Fibroblast of the aortic adventitia (primary cell): Measurements from ENCODE around the gene ANKRD65. TPM values are rescaled to one million over a fixed set of nuclear protein-coding genes. Genes with fewer than 3 reads are reported as not detected.
"Not testable (repeated sequence)": the region's sequence is repeated elsewhere in the genome, so short reads cannot be mapped to it uniquely, and the experiment has no call there.

Experiments
- DNase-seq: peaks from one replicate; pipeline ENCODE4 v3.0.0-alpha.2; 2010; ENCODE audit warnings: low read depth
- H3K4me3 ChIP-seq: 2 replicates; pipeline ENCODE4 v1.5.1; 2011; ENCODE audit warnings: low read depth, mild to moderate bottlenecking, control low read depth, low read length, moderate library complexity
- total RNA-seq: library from RNA; depleted of rRNA; stranded (reverse); fragments of >200 nt; gene quantifications from 2 replicates; pipeline ENCODE4 v1.2.3, GENCODE V29; 2012; ENCODE audit warnings: low replicate concordance
- TF ChIP-seq, protein P1 (sequence below): IDR thresholded peaks from 2 replicates; pipeline ENCODE4 v1.5.1; 2011; ENCODE audit warnings: mild to moderate bottlenecking, low read length, control low read depth, inconsistent platforms; ENCODE audit not compliant: insufficient read depth

Gene ANKRD65
- total RNA-seq, 1 donor = 1.7 TPM

DNA sequence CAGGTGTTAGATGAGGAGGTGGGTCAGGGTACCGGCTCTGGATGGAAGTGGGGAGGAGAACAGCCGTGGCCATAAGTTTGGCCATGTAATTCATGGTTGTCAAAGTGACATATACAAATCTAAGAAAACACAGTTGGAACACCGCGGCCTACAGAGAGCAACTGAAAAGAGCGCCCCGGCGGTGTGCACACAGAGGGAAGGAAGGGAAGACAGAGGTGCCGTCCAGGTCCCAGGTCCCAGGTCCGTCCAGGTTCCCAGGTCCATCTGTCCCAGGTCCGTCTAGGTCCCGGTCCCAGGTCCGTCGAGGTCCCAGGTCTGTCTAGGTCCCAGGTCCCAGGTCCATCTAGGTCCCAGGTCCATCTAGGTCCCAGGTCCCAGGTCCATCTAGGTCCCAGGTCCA, 9.4 kb downstream of the ANKRD65 start:
- H3K4me3 ChIP-seq = no peak overlapping the region
- no peak for DNase-seq
- TF ChIP-seq, protein P1, sequence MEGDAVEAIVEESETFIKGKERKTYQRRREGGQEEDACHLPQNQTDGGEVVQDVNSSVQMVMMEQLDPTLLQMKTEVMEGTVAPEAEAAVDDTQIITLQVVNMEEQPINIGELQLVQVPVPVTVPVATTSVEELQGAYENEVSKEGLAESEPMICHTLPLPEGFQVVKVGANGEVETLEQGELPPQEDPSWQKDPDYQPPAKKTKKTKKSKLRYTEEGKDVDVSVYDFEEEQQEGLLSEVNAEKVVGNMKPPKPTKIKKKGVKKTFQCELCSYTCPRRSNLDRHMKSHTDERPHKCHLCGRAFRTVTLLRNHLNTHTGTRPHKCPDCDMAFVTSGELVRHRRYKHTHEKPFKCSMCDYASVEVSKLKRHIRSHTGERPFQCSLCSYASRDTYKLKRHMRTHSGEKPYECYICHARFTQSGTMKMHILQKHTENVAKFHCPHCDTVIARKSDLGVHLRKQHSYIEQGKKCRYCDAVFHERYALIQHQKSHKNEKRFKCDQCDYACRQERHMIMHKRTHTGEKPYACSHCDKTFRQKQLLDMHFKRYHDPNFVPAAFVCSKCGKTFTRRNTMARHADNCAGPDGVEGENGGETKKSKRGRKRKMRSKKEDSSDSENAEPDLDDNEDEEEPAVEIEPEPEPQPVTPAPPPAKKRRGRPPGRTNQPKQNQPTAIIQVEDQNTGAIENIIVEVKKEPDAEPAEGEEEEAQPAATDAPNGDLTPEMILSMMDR = no peak

DNA sequence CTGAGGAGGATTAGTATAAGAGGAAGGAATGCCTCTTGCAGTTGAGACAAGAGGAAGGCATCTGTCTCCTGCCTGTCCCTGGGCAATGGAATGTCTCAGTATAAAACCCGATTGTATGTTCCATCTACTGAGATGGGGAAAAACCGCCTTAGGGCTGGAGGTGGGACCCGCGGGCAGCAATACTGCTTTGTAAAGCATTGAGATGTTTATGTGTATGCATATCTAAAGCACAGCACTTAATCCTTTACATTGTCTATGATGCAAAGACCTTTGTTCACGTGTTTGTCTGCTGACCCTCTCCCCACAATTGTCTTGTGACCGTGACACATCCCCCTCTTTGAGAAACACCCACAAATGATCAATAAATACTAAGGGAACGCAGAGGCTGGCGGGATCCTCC, 10.8 kb downstream of the ANKRD65 start:
- DNase-seq, H3K4me3 ChIP-seq: not testable (repeated sequence)

DNA sequence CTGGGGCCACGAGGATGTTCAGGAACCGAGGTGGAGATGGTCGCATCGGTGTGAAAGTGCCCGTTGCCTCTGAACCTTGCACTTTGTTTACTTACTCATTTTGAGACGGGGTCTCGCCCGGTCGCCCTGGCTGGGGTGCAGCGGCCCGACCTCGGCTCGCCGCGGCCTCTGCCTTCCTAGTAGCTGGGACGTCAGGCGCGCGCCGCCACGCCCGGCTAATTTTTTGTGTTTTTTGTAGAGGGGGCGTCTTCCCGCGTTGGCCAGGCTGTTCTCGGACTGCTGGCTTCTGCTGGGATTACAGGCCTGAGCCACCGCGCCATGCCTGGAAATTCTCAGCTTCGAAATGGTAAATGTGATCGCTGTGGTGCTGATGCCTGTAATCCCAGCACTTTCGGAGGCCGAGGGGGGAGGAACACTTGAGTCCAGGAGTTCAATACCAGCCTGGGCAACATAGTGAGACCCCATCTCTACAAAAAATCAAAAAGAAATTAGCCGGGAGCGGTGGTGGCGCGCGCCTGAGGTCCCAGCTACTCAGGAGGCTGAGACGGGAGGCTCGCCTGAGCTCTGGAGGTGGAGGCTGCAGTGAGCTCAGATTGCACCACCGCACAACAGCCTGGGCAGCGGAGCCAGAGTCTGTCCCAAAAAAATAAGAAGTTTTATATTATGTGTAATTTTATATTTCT, 13.3 kb downstream of the ANKRD65 start:
- DNase-seq = peak; percentile 36
- H3K4me3 ChIP-seq = peak overlapping the region; percentile 82
- TF ChIP-seq, protein P1 = peak; percentile 34

DNA sequence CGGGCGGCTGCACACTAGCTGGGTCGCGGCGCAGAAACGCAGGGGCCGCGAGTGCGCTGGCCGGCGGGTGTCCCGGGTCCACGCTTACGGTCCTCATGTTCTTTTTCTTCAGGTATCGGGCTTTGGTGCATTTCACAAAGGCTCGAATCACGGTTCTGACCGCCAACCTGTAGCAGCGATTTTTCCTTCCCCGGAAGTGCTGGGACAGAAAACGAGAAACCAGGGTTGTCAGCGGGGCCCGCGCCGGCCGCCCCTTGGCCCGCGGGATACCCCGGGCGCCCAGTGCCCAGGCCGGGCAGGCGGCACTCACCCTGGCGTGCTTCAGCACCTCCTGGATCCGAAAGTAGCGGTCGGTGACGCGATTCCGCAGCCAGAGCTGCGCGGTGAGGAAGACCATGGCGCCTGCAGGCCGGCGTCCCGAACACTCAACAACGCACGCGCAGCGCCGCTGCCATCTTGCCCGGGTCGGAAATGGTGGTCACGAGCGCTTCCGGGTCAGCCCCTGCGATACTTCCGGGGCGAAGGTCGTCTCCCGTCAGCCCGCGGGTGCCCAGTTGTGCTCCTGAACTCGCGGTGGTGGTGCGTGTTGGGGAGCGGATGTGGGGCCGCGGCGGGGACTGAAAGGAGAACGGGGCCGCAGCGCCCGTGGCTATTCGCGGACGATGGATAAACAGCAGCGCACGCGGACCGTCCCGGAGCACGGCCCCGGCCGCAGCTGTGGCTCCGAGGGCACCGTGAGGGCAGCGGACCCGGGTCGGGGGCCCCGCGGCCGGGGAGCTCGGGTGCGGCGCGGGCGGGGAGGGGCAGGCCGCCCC, 14.0 kb downstream of the ANKRD65 start, which contains the start of gene MRPL20:
Gene MRPL20 (minus strand): TSS at position 473 of the 815 bp plus-strand sequence. CDS start 76 bp downstream, at position 397.
- TF ChIP-seq, protein P1 = no peak
- peak within 1 kb of the TSS; percentile 82 for H3K4me3 ChIP-seq
- peak; percentile 83 for DNase-seq

DNA sequence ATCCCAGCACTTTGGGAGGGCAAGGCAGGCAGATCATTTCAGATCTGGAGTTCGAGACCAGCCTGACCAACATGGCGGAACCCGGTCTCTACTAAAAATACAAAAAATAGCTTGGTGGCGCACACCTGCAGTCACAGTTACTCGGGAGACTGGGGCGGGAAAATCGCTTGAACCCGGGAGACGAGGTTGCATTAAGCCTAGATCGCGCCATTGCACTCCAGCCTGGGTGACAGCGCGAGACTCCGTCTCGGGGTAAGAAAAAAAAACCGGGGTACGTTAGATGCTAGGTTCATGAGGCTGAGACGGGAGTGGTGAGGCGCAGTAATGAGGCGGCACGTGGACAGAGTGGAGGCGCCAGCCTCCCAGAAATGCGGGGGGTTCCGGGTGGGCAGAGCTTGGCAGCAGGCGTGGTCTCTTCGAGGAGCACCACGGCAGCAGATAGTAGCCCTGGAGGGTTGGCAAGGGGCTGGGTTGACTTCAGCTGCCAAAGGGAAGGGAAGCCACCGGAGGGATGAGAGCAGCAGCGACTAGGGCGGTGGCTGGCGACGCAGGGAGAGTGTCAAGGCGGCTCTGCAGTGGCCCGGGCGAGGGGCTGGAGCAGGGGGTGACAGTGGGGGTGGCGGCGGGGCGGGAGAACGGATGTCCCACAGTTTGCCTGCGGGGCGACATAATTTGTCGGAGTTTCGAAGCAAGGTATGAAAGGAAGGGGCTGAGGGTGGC, 14.8 kb downstream of the ANKRD65 start:
- H3K4me3 ChIP-seq = peak overlapping the region; percentile 82
- no peak for DNase-seq
- TF ChIP-seq, protein P1 = no peak

DNA sequence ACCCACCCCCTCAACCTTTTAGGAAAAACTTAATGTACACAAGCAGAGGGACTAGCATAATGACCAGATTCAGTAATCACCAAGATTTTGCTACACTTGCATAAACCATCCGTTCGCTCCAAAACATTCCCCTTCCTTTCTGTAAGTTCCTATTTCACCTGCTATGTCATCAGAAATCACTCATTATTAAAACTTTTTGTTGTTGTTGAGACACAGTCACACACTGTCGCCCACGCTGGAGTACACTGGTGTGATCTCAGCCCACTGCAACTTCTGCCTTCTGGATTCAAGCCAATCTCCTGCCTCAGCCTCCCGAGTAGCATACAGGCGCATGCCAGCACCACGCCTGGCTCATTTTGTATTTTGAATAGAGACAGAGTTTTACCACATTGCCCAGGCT, 17.4 kb downstream of the ANKRD65 start:
- no peak overlapping the region for H3K4me3 ChIP-seq
- DNase-seq = no peak
- TF ChIP-seq, protein P1 = no peak

DNA sequence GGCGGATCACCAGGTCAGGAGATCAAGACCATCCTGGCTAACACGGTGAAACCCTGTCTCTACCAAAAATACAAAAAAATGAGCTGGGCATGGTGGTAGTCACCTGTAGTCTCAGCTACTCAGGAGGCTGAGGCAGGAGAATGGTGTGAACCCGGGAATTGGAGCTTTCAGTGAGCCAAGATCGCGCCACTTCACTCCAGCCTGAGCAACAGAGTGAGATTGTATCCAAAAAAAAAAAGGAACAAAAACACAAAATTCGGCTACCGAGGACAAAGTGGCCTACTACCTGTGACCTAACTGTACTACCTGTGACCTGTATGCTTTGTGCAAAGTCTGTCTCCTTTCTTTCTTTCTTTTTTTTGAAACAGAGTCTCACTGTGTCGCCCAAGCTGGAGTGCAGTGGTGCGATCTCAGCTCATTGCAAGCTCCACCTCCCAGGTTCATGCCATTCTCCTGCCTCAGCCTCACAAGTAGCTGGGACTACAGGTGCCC, 18.1 kb downstream of the ANKRD65 start:
- H3K4me3 ChIP-seq = not testable (repeated sequence)

More for the DNA sequence above, 18.1 kb downstream of the ANKRD65 start:
- DNase-seq = not testable (repeated sequence)
